ENCODE measurements around the gene RALY. TPM values are rescaled to one million over a fixed set of nuclear protein-coding genes. Genes with fewer than 3 reads are reported as not detected.

The RALY gene
- total and polyA plus RNA-seq, 8 donors = 127 to 242 (median 201) TPM

DNA sequence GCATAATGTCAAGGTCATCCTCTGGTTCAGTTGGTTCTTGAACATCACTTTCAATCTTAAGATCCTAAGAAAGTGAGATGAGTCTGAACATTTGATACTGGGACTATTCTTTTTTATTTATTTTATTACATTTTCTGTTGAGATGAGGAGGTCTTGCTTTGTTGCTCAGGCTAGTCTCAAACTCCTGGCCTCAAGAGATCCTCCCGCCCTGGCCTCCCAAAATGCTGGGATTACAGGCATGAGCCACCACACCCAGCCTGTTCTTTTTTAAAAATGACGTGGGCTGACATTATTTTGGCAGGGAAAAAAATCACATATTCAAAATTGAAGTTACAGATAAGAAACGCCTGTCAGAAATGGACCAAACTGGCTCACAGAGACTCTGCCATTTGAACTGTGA, 104.9 kb downstream of the RALY start:
- no peak overlapping the region for H3K4me3 ChIP-seq
- TF ChIP-seq, protein P1, sequence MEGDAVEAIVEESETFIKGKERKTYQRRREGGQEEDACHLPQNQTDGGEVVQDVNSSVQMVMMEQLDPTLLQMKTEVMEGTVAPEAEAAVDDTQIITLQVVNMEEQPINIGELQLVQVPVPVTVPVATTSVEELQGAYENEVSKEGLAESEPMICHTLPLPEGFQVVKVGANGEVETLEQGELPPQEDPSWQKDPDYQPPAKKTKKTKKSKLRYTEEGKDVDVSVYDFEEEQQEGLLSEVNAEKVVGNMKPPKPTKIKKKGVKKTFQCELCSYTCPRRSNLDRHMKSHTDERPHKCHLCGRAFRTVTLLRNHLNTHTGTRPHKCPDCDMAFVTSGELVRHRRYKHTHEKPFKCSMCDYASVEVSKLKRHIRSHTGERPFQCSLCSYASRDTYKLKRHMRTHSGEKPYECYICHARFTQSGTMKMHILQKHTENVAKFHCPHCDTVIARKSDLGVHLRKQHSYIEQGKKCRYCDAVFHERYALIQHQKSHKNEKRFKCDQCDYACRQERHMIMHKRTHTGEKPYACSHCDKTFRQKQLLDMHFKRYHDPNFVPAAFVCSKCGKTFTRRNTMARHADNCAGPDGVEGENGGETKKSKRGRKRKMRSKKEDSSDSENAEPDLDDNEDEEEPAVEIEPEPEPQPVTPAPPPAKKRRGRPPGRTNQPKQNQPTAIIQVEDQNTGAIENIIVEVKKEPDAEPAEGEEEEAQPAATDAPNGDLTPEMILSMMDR (IDR thresholded peaks at IDR 0.05) = no peak
- H3K36me3 ChIP-seq = peaks cover 6 to 99% of the 10 kb centered on the region in 2 donors
- intact Hi-C loops (cut with DNase I) = no loop called here
- no peak overlapping the region for H3K27ac ChIP-seq
- H3K9me3 ChIP-seq = no peaks in the 10 kb centered on the region
- H3K4me1 ChIP-seq = peaks cover 0 to 6% of the 10 kb centered on the region in 2 donors
- no peak for ATAC-seq
- no peak for DNase-seq
- no peaks in the 10 kb centered on the region for H3K27me3 ChIP-seq

DNA sequence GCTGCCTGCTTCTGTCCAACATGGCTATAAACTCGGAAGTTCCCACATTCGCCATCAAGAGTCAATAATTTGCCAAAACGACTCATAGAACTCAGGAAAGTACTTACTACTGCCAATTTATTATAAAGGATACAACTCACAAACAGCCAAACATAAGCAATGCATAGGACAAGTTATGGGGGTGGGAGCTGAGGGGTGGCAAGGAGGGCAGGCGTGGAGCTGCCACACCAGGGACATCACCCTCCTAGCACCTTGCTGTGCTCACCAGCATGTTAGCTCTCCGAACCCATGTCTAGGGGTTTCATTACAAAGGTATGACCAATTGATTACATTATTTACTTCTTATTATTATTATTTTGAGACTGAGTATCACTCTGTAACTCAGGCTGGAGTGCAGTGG, 106.0 kb downstream of the RALY start:
- ATAC-seq = no peak
- no peak overlapping the region for H3K4me3 ChIP-seq
- no peak for DNase-seq
- H3K36me3 ChIP-seq = peaks cover 6 to 100% of the 10 kb centered on the region in 2 donors
- no peak overlapping the region for H3K27ac ChIP-seq
- intact Hi-C loops (cut with DNase I) = no loop called here
- TF ChIP-seq, protein P1 (IDR thresholded peaks at IDR 0.05) = no peak
- H3K9me3 ChIP-seq = no peaks in the 10 kb centered on the region
- peaks cover 0 to 6% of the 10 kb centered on the region in 2 donors for H3K4me1 ChIP-seq
- no peaks in the 10 kb centered on the region for H3K27me3 ChIP-seq

DNA sequence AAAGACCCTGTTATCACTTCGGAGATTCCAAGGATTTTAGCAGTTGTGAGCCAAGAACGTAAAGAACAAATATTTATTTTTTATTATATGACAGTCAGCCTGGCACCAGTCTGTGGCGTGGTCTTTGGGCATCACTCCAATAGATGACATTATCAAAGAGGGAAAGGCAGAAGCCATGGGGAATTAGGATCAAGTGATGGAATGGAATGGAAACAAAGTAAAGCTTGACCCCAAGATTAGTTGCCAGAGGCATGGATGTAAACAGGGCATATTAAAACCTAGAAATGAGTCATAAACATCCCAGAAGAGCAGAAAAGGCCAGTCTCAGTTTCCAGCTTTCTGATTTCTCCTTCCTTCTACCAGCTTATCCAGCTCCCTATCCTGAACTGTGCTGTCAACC, 106.9 kb downstream of the RALY start:
- TF ChIP-seq, protein P1 (IDR thresholded peaks at IDR 0.05) = no peak
- no peak overlapping the region for H3K4me3 ChIP-seq
- no peak for ATAC-seq
- DNase-seq = no peak
- H3K27ac ChIP-seq = no peak overlapping the region
- no peaks in the 10 kb centered on the region for H3K27me3 ChIP-seq
- peaks cover 6 to 100% of the 10 kb centered on the region in 2 donors for H3K36me3 ChIP-seq
- peaks cover 0 to 14% of the 10 kb centered on the region in 2 donors for H3K4me1 ChIP-seq
- intact Hi-C loops (cut with DNase I) = no loop called here
- no peaks in the 10 kb centered on the region for H3K9me3 ChIP-seq

DNA sequence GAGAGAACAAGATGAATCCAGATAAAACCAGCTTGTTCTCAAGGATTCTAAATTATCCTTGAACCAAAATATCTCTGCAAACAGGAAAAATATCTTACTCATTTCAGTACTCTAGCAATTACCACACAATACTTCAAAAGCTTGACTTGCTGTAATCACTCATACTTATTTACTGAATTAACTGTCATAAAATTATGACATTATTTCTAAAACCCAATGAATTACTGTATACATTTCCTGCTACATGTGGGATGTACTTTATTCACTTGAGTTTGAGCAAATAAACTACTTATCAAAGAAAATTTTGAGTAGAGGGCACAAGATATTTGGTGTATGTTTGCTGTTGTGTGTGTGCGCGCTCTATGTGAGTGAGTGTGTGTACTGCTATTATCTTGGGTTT, 108.6 kb downstream of the RALY start:
- no peaks in the 10 kb centered on the region for H3K27me3 ChIP-seq
- peaks cover 0 to 32% of the 10 kb centered on the region in 2 donors for H3K4me1 ChIP-seq
- H3K4me3 ChIP-seq = no peak overlapping the region
- intact Hi-C loops (cut with DNase I) = no loop called here
- H3K9me3 ChIP-seq = no peaks in the 10 kb centered on the region
- no peak for ATAC-seq
- TF ChIP-seq, protein P1 (IDR thresholded peaks at IDR 0.05) = no peak
- no peak overlapping the region for H3K27ac ChIP-seq
- DNase-seq = no peak
- peaks cover 3 to 96% of the 10 kb centered on the region in 2 donors for H3K36me3 ChIP-seq

DNA sequence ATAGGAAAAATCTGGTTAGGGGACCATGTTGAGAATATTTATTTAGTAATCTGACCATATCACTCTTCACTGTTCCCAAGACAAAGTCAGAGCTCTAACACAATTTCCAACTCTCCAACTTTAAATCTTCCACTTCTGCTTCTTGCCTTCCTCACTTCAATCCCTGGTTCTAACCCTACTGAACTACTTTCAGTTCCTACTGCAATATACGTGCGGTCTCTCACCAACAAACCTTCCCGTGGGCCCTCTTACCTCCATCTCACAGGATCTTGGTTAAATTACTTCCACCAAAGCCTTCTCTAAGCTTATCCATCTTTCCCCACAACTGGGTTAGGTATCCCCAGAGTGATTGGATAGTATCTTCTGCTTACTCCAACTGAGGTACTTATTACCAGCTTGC, 110.3 kb downstream of the RALY start:
- no peak for DNase-seq
- no peak overlapping the region for H3K27ac ChIP-seq
- no peak overlapping the region for H3K4me3 ChIP-seq
- TF ChIP-seq, protein P1 (IDR thresholded peaks at IDR 0.05) = no peak
- intact Hi-C loops (cut with DNase I) = no loop called here
- H3K27me3 ChIP-seq = no peaks in the 10 kb centered on the region
- H3K4me1 ChIP-seq = peaks cover 2 to 49% of the 10 kb centered on the region in 2 donors
- no peak for ATAC-seq
- H3K36me3 ChIP-seq = peaks cover 0 to 83% of the 10 kb centered on the region in 2 donors
- H3K9me3 ChIP-seq = no peaks in the 10 kb centered on the region
